GM12801 (cell line): ENCODE data around the gene RALB.

Experiments
- CTCF ChIP-seq: IDR thresholded peaks from one replicate; pipeline ENCODE4 v1.5.1; 2011; ENCODE audit warnings: control low read depth; ENCODE audit not compliant: insufficient read length; ENCODE audit errors: extremely low read depth

The RALB gene

GRCh38 chr2:120272763-120273481 lies 20.3 kb downstream of the RALB start:
- TF ChIP-seq CTCF = no peak

- TF ChIP-seq CTCF = no peak
These were observed 23.2 kb downstream of the RALB start for GRCh38 chr2:120275617-120276400.

- no peak for TF ChIP-seq CTCF
These were observed 25.0 kb downstream of the RALB start for GRCh38 chr2:120277505-120278205.

GRCh38 chr2:120278901-120279300 lies 26.2 kb downstream of the RALB start:
- TF ChIP-seq CTCF = no peak

GRCh38 chr2:120279708-120280107 lies 27.1 kb downstream of the RALB start:
- TF ChIP-seq CTCF = no peak

GRCh38 chr2:120283649-120284048 lies 31.0 kb downstream of the RALB start:
- TF ChIP-seq CTCF = no peak

- no peak for TF ChIP-seq CTCF
These were observed 32.4 kb downstream of the RALB start for GRCh38 chr2:120285056-120285455.
